SHP77 treated with DMSO at 0.1 percent for 48 hours (cell line): ENCODE results near the gene BMERB1.
"Not testable (repeated sequence)": the region's sequence is repeated elsewhere in the genome, so short reads cannot be mapped to it uniquely, and the experiment has no call there.

Experiments used
- DNase-seq: peaks from one replicate; lab custom pipeline; 2025; lab: John Stamatoyannopoulos, UW

The BMERB1 gene

GRCh38 chr16:15425861-15426260 is 8.5 kb upstream of the BMERB1 start:
- no peak for DNase-seq

GRCh38 chr16:15426796-15427195 is 7.6 kb upstream of the BMERB1 start:
- DNase-seq: no peak

- DNase-seq: peak; percentile 36
These were observed 6.6 kb upstream of the BMERB1 start for GRCh38 chr16:15427648-15428239.

GRCh38 chr16:15430884-15431283 is 3.5 kb upstream of the BMERB1 start:
- DNase-seq: not testable (repeated sequence)

GRCh38 chr16:15434079-15434424 is 336 bp upstream of the BMERB1 start:
- no peak for DNase-seq

- no peak for DNase-seq
These were observed 952 bp downstream of the BMERB1 start for GRCh38 chr16:15435216-15435864.

- no peak for DNase-seq
These were observed 4.7 kb downstream of the BMERB1 start for GRCh38 chr16:15439102-15439501.

- no peak for DNase-seq
These were observed 5.1 kb downstream of the BMERB1 start for GRCh38 chr16:15439521-15439920.

- no peak for DNase-seq
These were observed 6.5 kb downstream of the BMERB1 start for GRCh38 chr16:15440852-15441251.

GRCh38 chr16:15442140-15442539 is 7.8 kb downstream of the BMERB1 start:
- not testable (repeated sequence) for DNase-seq

GRCh38 chr16:15443753-15444152 is 9.4 kb downstream of the BMERB1 start:
- no peak for DNase-seq

- DNase-seq: no peak
These were observed 9.9 kb downstream of the BMERB1 start for GRCh38 chr16:15444264-15444663.

- DNase-seq: no peak
These were observed 11.1 kb downstream of the BMERB1 start for GRCh38 chr16:15445450-15445849.

- no peak for DNase-seq
These were observed 12.5 kb downstream of the BMERB1 start for GRCh38 chr16:15446901-15447300.

- DNase-seq: no peak
These were observed 16.2 kb downstream of the BMERB1 start for GRCh38 chr16:15450624-15451023.

- DNase-seq: no peak
These were observed 16.8 kb downstream of the BMERB1 start for GRCh38 chr16:15451098-15451731.

GRCh38 chr16:15452246-15452855 is 18.0 kb downstream of the BMERB1 start:
- no peak for DNase-seq

GRCh38 chr16:15453296-15453695 is 18.9 kb downstream of the BMERB1 start:
- not testable (repeated sequence) for DNase-seq

- DNase-seq: not testable (repeated sequence)
These were observed 20.5 kb downstream of the BMERB1 start for GRCh38 chr16:15454933-15455332.

- no peak for DNase-seq
These were observed 23.0 kb downstream of the BMERB1 start for GRCh38 chr16:15457400-15457799.

- DNase-seq: no peak
These were observed 23.6 kb downstream of the BMERB1 start for GRCh38 chr16:15457958-15458357.

- DNase-seq: no peak
These were observed 25.4 kb downstream of the BMERB1 start for GRCh38 chr16:15459791-15460190.

GRCh38 chr16:15460601-15461000 is 26.2 kb downstream of the BMERB1 start:
- DNase-seq: no peak
